Measurements from ENCODE around the gene MITF.

The MITF gene

GRCh38 chr3:69740103-69741021 lies 1.1 kb downstream of the MITF start:
- TF ChIP-seq, protein P1, sequence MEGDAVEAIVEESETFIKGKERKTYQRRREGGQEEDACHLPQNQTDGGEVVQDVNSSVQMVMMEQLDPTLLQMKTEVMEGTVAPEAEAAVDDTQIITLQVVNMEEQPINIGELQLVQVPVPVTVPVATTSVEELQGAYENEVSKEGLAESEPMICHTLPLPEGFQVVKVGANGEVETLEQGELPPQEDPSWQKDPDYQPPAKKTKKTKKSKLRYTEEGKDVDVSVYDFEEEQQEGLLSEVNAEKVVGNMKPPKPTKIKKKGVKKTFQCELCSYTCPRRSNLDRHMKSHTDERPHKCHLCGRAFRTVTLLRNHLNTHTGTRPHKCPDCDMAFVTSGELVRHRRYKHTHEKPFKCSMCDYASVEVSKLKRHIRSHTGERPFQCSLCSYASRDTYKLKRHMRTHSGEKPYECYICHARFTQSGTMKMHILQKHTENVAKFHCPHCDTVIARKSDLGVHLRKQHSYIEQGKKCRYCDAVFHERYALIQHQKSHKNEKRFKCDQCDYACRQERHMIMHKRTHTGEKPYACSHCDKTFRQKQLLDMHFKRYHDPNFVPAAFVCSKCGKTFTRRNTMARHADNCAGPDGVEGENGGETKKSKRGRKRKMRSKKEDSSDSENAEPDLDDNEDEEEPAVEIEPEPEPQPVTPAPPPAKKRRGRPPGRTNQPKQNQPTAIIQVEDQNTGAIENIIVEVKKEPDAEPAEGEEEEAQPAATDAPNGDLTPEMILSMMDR (IDR thresholded peaks at IDR 0.05) = no peak
- TF ChIP-seq ZFX (IDR thresholded peaks at IDR 0.05; ENCODE audit: borderline replicate concordance) = no peak
- H3K27ac ChIP-seq = no peak overlapping the region

DNA sequence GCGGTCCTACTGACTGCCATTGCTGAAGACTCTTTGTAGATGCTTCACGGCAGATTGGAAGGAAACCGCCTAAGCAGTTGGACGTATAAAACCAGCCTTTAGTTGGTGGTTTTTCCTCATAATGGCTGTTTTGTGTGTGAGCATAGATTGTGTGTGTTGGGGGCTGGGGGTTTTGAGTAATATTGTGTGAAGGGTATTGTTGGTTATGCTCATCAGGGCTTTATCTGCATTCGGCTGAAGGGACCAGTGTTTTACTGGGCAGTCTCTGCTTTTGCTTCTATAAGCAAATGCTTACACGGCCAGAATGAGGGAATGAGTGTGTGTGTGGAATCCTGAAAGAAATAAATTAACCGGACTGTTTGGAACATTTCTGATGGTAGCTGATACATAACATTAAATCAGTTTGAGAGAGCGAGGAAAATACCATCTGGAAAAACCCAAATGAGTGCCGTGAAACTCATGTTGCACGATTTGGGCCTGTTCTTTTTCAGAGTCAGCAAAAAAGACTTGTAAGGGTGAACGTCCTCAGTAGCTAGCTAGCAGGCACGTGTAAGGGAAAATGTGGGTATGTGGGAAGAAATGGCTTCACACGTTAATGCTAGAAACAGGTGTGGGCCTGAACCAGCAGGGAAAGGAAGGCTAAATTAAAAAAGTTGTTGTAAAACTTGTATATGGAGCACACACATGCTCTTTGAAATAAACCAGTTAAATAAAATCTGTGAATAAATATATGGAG lies 1.9 kb downstream of the MITF start:
- H3K27ac ChIP-seq = no peak overlapping the region
- TF ChIP-seq, protein P1 (IDR thresholded peaks at IDR 0.05) = no peak
- TF ChIP-seq ZFX (IDR thresholded peaks at IDR 0.05; ENCODE audit: borderline replicate concordance) = no peak

DNA sequence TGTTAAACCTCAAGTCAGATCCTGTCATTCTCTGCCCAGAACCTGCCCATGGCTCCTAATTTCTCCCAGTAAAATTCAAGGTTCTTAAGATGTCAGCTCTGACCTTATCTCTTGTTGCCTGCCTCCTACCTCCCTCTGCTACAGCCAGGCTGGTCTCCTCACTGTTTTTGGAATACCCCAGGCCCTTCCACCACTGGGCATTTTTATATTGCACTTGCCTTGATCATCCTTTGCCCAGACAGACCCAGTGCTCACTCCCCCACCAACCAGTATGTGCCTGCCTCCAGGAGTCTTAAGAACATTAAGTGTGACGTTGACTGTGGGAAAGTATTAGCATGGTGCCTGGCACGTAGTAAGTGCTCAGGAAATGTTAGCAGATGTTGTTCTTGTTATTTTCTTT lies 3.1 kb downstream of the MITF start:
- H3K27ac ChIP-seq = no peak overlapping the region
- TF ChIP-seq ZFX (IDR thresholded peaks at IDR 0.05; ENCODE audit: borderline replicate concordance) = no peak
- TF ChIP-seq, protein P1 (IDR thresholded peaks at IDR 0.05) = no peak

GRCh38 chr3:69743975-69744906 lies 5.0 kb downstream of the MITF start:
- H3K27ac ChIP-seq = no peak overlapping the region
- no peak for TF ChIP-seq ZFX (IDR thresholded peaks at IDR 0.05; ENCODE audit: borderline replicate concordance)
- TF ChIP-seq, protein P1 (IDR thresholded peaks at IDR 0.05) = no peak

GRCh38 chr3:69745505-69745904 lies 6.2 kb downstream of the MITF start:
- H3K27ac ChIP-seq = no peak overlapping the region
- no peak for TF ChIP-seq ZFX (IDR thresholded peaks at IDR 0.05; ENCODE audit: borderline replicate concordance)
- TF ChIP-seq, protein P1 (IDR thresholded peaks at IDR 0.05) = no peak

DNA sequence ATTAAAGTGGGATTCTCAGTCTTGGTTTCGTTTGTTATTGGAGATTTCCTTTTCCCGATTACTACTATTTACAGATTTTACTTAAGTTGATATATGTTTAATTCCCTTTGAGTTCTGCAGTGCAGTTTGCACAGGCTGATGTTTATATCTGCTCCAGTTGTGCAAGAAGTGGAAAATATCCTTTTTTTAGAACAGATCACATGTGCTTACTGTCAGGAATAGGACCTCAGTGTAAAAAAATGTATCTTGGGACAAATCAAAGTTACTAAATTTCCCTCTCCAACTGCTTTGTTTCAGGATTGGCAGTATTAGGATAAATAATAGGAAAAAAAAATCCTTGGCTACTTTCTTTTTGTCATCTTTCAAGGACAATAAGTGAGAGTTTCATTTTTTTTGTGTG lies 6.9 kb downstream of the MITF start:
- TF ChIP-seq, protein P1 (IDR thresholded peaks at IDR 0.05) = no peak
- TF ChIP-seq ZFX (IDR thresholded peaks at IDR 0.05; ENCODE audit: borderline replicate concordance) = no peak
- H3K27ac ChIP-seq = no peak overlapping the region
